ENCODE data around the gene RBM5.

DNA sequence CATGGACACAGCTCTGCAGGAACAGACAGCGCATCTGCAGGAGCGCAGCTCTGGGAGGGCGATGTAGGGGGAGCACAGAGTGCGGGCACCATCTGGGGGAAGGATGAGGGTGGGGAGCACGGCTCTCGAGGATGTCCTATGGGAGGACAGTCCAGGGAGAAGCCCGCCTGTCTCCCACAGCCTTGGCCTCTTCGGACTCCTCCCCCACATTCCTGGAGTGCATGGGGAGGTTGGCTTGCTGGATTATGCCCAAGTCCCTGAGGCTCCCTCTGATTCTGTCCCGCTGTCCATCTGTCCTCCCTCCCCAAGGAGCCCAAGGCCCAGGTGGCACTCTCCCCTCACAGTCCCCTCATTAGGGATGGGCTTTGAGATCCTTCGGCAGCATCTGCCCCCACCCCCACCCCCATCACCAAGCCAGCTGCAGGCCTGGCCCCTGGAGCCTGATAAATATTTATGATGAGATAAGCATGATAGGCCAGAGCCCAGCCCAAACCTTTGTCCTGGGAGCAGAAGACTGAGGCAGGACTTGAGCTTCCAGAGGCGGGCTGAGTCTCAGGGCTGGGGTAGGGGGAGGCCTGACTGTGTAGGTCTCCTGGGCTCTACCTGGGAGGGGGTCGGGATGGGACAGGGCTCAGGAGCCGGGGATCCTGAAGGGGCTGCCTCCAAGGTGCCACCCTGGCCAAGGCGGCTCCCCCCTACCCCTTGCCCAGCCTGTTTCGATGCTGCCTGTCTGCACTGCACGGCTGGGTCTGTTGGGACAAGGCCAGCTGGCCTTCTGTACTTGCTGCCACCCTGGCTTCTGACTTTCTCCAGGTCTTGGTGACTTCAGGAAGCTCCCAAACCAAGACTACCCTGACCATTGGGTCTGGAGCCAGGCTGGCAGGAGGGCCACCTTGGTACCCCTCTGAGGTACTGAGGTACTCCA is 37.8 kb downstream of the RBM5 start:
- TF ChIP-seq, protein P1, sequence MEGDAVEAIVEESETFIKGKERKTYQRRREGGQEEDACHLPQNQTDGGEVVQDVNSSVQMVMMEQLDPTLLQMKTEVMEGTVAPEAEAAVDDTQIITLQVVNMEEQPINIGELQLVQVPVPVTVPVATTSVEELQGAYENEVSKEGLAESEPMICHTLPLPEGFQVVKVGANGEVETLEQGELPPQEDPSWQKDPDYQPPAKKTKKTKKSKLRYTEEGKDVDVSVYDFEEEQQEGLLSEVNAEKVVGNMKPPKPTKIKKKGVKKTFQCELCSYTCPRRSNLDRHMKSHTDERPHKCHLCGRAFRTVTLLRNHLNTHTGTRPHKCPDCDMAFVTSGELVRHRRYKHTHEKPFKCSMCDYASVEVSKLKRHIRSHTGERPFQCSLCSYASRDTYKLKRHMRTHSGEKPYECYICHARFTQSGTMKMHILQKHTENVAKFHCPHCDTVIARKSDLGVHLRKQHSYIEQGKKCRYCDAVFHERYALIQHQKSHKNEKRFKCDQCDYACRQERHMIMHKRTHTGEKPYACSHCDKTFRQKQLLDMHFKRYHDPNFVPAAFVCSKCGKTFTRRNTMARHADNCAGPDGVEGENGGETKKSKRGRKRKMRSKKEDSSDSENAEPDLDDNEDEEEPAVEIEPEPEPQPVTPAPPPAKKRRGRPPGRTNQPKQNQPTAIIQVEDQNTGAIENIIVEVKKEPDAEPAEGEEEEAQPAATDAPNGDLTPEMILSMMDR (conservative IDR thresholded peaks at IDR 0.05; ENCODE audit: low read depth, low read length): no peak
- TF ChIP-seq EZH2 (IDR thresholded peaks at IDR 0.05; ENCODE audit: low read length, unreplicated experiment): no peak
- no peak for TF ChIP-seq EZH2phosphoT487 (IDR thresholded peaks at IDR 0.05; ENCODE audit: borderline replicate concordance, low read length)

Measured in PC-3 (cell line).